GM21528 (cell line): ENCODE measurements around the gene TRNAU1AP.

Source experiments
- ATAC-seq: cut with Tn5 transposase; IDR thresholded peaks from one replicate; pipeline ENCODE4 v1.9.1; 2021; ENCODE audit warnings: mild to moderate bottlenecking, moderate library complexity; ENCODE audit not compliant: unreplicated experiment, low FRiP score

The TRNAU1AP gene

GRCh38 chr1:28602536-28603439 lies 49.9 kb downstream of the TRNAU1AP start:
- ATAC-seq = no peak

GRCh38 chr1:28604411-28604810 lies 51.5 kb downstream of the TRNAU1AP start:
- ATAC-seq = no peak

- no peak for ATAC-seq
Observed at GRCh38 chr1:28604962-28605361, 52.1 kb downstream of the TRNAU1AP start.

- no peak for ATAC-seq
Observed at GRCh38 chr1:28606771-28607170, 53.9 kb downstream of the TRNAU1AP start.

- ATAC-seq = no peak
Observed at GRCh38 chr1:28613175-28613574, 60.3 kb downstream of the TRNAU1AP start.
